Heart right ventricle (tissue), 16 donors: ENCODE measurements around the gene CS. TPM values are rescaled to one million over a fixed set of nuclear protein-coding genes. Genes with fewer than 3 reads are reported as not detected.

Experiments used
- ATAC-seq, 8 donors: fragments of 200-7000 bp; cut with Tn5 transposase; one replicate each; pipeline ENCODE4 v1.9.1; 2020; ENCODE audit warnings: mild to moderate bottlenecking in 8 of 8, moderate library complexity in 8 of 8, moderate number of reproducible peaks in 1 of 8
- DNase-seq, 2 donors: peaks; one replicate each; pipeline ENCODE4 v3.0.0-alpha.2; 2020
- H3K27ac ChIP-seq, 10 donors: fragments of 200-600 bp; sonication (generic) in 2 of 10; one replicate each; pipeline versions ENCODE4 v1.5.0 to v1.8.0; 2020 to 2022; ENCODE audit warnings: mild to moderate bottlenecking in 3 of 10
- H3K27me3 ChIP-seq, 7 donors: fragments of 200-600 bp; one replicate each; pipeline ENCODE4 v1.8.0; 2021 to 2022; ENCODE audit warnings: mild to moderate bottlenecking in 2 of 7
- H3K36me3 ChIP-seq, 9 donors: fragments of 200-600 bp; sonication (generic) in 1 of 9; one replicate each; pipeline versions ENCODE4 v1.5.0 to v1.8.0; 2020 to 2022; ENCODE audit warnings: mild to moderate bottlenecking in 2 of 9
- H3K4me1 ChIP-seq, 9 donors: fragments of 200-600 bp; sonication (generic) in 1 of 9; one replicate each; pipeline versions ENCODE4 v1.5.0 to v1.8.0; 2020 to 2022; ENCODE audit warnings: mild to moderate bottlenecking in 4 of 9
- H3K4me3 ChIP-seq, 10 donors: fragments of 200-600 bp; sonication (generic) in 2 of 10; one replicate each; pipeline versions ENCODE4 v1.5.0 to v1.8.0; 2020 to 2022; ENCODE audit warnings: mild to moderate bottlenecking in 7 of 10, moderate library complexity in 2 of 10
- H3K9me3 ChIP-seq, 11 donors: fragments of 200-600 bp in 10 of 11; sonication (generic) in 2 of 11; one replicate each; pipeline versions ENCODE4 v1.5.0 to v1.8.0; 2013 to 2022; ENCODE audit warnings: mild to moderate bottlenecking in 2 of 11, control low read depth in 1 of 11, moderate library complexity in 1 of 11
- CTCF ChIP-seq, 9 donors: fragments of 200-600 bp; sonication (generic) in 2 of 9; IDR thresholded peaks; one replicate each; pipeline versions ENCODE4 v1.5.0 to v1.8.0; 2021 to 2022; ENCODE audit warnings: antibody characterized with exemption in 9 of 9, mild to moderate bottlenecking in 5 of 9, moderate library complexity in 1 of 9
- WGBS, 2 donors: extraction: QIAGEN DNeasy Blood & Tissue Kit; methylation state at CpG; one replicate each; pipeline ENCODE4 v1.1.7; 2013; ENCODE audit warnings: inconsistent platforms in 1 of 2; 5-methylcytosine and 5-hydroxymethylcytosine counted together
- intact Hi-C, 10 donors: fragments of 100-400 bp; cut with DNase I; formaldehyde crosslinking; loops; one replicate each; pipeline versions ENCODE4 v1.11.1 to v1.14.2; 2022
- polyA plus RNA-seq, 2 donors: library from polyadenylated mRNA; stranded (reverse); fragments of 200-250 nt; gene quantifications; one replicate each; pipeline ENCODE4 v1.2.3, GENCODE V29; 2013
- total RNA-seq, 10 donors: library from RNA; stranded (reverse); fragmentation: NEBNext Ultra II Directional in 3 of 10; extraction: Animal tissue kit (Norgen Biotek cat#: 25700) in 3 of 10; gene quantifications; one replicate each; pipeline versions ENCODE4 v1.2.1 to v1.2.4, GENCODE V29; 2021 to 2023
- donor health status: Arrhythmogenic right ventricular cardiomyopathy.
- donor health status: ischemic (EF 13 %, LVEDD 7.1; RV severe dilation, severe dysfunction).
- donor health status: healthy with polysubstance abuse.
- donor health status: DM: no; HTN: yes; CAD: no.
- donor health status: DM: no; HTN: no; CAD: no.
- donor health status: ischemic (EF 25% LVEDD 6.9; RV normal size, moderate dysfunction).
- donor health status: ischemic (EF 25% LVEDD 5.7; RV mildly dilated, moderate dysfunction).
- donor health status: healthy.
- donor health status: DM: yes; HTN: yes; CAD: no.
- donor health status: Ischemic cardiomyopathy.
- donor health status: ischemic (EF 35%, LVEDD 5.7; RV mildly dilated, moderate dysfunction).
- donor health status: nonischemic (EF 11% LVEDD 7.7; RV severe dilation, severe dysfunction).
- donor health status: DM: yes; HTN: yes; CAD: no.
- donor health status: PGD.
- donor health status: ischemic (EF 29% LVEDD 5.4; RV normal size, mild dysfunction).
- donor health status: nonischemic (EF 23%, LVEDD 6.1; RV moderate dilation, normal function).

The CS gene
- total and polyA plus RNA-seq, 12 donors = 154 to 991 (median 859) TPM

- TF ChIP-seq CTCF (IDR thresholded peaks at IDR 0.05) = no peak
- Histone ChIP-seq H3K27ac (no peak overlapping the region), H3K27me3 (no peaks in the 10 kb centered on the region), H3K4me3 (no peak overlapping the region), H3K9me3 (no peaks in the 10 kb centered on the region), H3K4me1 (peaks cover 0 to 9% (median 5%) of the 10 kb centered on the region in 9 donors), H3K36me3 (peaks cover 0 to 93% (median 22%) of the 10 kb centered on the region in 9 donors)
- ATAC-seq (no peak), DNase-seq (no peak)
- WGBS, 2 donors = 96 to 99% methylated on average over 7 of the region's 7 CpGs
- intact Hi-C loops = no loop called here
These were observed 7.3 kb upstream of the CS start for GRCh38 chr12:56307221-56307965.

- WGBS, 2 donors = 92 to 93% methylated on average over 8 of the region's 8 CpGs
- Histone ChIP-seq H3K27ac (no peak overlapping the region), H3K4me3 (no peak overlapping the region), H3K4me1 (peaks cover 8 to 27% (median 23%) of the 10 kb centered on the region in 9 donors), H3K9me3 (no peaks in the 10 kb centered on the region), H3K27me3 (no peaks in the 10 kb centered on the region), H3K36me3 (peaks cover 0 to 70% (median 20%) of the 10 kb centered on the region in 9 donors)
- no peak for ATAC-seq
- TF ChIP-seq CTCF (IDR thresholded peaks at IDR 0.05) = no peak
- intact Hi-C loops = no loop called here
- DNase-seq = no peak
These were observed 4.9 kb upstream of the CS start for GRCh38 chr12:56304872-56305590.

GRCh38 chr12:56304276-56304675, 4.1 kb upstream of the CS start:
- peaks cover 8 to 31% (median 24%) of the 10 kb centered on the region in 9 donors for H3K4me1 ChIP-seq
- intact Hi-C loops = no loop called here
- H3K4me3 ChIP-seq = no peak overlapping the region
- H3K27me3 ChIP-seq = no peaks in the 10 kb centered on the region
- no peak for TF ChIP-seq CTCF (IDR thresholded peaks at IDR 0.05)
- DNase-seq (no peak), ATAC-seq (no peak)
- 96 to 99% methylated on average over 3 of the region's 3 CpGs for WGBS, 2 donors
- no peaks in the 10 kb centered on the region for H3K9me3 ChIP-seq
- H3K36me3 ChIP-seq = peaks cover 0 to 62% (median 20%) of the 10 kb centered on the region in 9 donors
- no peak overlapping the region for H3K27ac ChIP-seq

- Histone ChIP-seq H3K36me3 (peaks cover 0 to 56% (median 4%) of the 10 kb centered on the region in 9 donors), H3K9me3 (no peaks in the 10 kb centered on the region), H3K27me3 (no peaks in the 10 kb centered on the region), H3K4me1 (peaks cover 19 to 66% (median 57%) of the 10 kb centered on the region in 9 donors), H3K27ac (peak overlapping the region; percentile 87 to 100 (median 96)), H3K4me3 (peak overlapping the region; percentile 23 to 99 (median 84))
- TF ChIP-seq CTCF (IDR thresholded peaks at IDR 0.05) = no peak
- ATAC-seq (peak; percentile 3 to 29 (median 18)), DNase-seq (no peak)
- intact Hi-C loops = loop anchor here in 2 of 10 donors (2.0 kb wide), 2 partner anchors 16 to 34 kb away; partner anchors contain the start of gene COQ10A (in 2 of the 2)
- WGBS, 2 donors = 23 to 27% methylated on average over 21 of the region's 21 CpGs
These were observed 724 bp upstream of the CS start for GRCh38 chr12:56300644-56301464.
